ENCODE results near the gene CBX6. TPM values are rescaled to one million over a fixed set of nuclear protein-coding genes. Genes with fewer than 3 reads are reported as not detected.

Gene CBX6
- total RNA-seq, 1 experiment from 2014 or later, result 136 TPM

GRCh38 chr22:38853196-38853651 lies 18.8 kb downstream of the CBX6 start:
- intact Hi-C loops (cut with micrococcal nuclease; ENCODE audit: unreplicated experiment), result no loop called here
- Histone ChIP-seq H3K4me1 (replicated peaks; ENCODE audit: insufficient read depth) (peaks cover 14% of the 10 kb centered on the region), H2AFZ (no peak overlapping the region), H3F3A (ENCODE audit: insufficient read depth, low read depth) (peaks cover 17% of the 10 kb centered on the region; the same call in 1 of the 2 replicates), H3K27ac (no peak overlapping the region), H3K4me2 (no peak overlapping the region), H3K9me2 (ENCODE audit: insufficient read depth) (no peaks in the 10 kb centered on the region), H3K36me3 (ENCODE audit: low read depth) (no peaks in the 10 kb centered on the region), H4K20me1 (ENCODE audit: insufficient read depth) (no peaks in the 10 kb centered on the region), H3K4me3 (no peak overlapping the region), H3K9me3 (ENCODE audit: insufficient read depth, low read depth) (no peaks in the 10 kb centered on the region), H3K27me3 (ENCODE audit: insufficient read depth, low read depth) (no peaks in the 10 kb centered on the region), H3K79me2 (ENCODE audit: low read depth) (no peaks in the 10 kb centered on the region)
- ChIA-PET CTCF (no interaction called here), POLR2A (ENCODE audit: unreplicated experiment) (no interaction called here)
- no TSS peak for BruUV-seq (replicated peaks)
- no peak for TF ChIP-seq EZH2 (IDR thresholded peaks at IDR 0.05; ENCODE audit: low read depth)
- TF ChIP-seq, protein P1, sequence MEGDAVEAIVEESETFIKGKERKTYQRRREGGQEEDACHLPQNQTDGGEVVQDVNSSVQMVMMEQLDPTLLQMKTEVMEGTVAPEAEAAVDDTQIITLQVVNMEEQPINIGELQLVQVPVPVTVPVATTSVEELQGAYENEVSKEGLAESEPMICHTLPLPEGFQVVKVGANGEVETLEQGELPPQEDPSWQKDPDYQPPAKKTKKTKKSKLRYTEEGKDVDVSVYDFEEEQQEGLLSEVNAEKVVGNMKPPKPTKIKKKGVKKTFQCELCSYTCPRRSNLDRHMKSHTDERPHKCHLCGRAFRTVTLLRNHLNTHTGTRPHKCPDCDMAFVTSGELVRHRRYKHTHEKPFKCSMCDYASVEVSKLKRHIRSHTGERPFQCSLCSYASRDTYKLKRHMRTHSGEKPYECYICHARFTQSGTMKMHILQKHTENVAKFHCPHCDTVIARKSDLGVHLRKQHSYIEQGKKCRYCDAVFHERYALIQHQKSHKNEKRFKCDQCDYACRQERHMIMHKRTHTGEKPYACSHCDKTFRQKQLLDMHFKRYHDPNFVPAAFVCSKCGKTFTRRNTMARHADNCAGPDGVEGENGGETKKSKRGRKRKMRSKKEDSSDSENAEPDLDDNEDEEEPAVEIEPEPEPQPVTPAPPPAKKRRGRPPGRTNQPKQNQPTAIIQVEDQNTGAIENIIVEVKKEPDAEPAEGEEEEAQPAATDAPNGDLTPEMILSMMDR (conservative IDR thresholded peaks at IDR 0.05), result no peak
- DNase-seq, result no peak

DNA sequence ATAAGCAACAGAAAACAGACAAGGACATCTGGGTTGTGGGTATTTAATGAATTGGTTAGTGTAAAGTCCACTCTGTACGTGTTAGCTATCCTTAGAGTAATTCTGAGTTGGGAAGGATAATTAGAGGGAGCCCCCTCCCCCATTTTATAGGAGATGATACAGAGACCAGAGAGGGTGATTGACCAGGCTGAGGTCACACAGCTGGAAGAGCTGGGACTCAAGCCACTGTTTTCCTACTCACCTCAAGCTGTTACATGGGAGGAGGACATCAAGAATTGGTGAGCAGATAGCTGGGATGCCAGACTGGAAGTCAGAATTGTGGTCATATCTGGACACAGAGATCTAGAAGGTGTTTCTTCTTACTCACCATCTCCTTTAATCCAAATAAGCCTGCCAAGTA lies 19.5 kb downstream of the CBX6 start:
- CTCF ChIA-PET, result interaction anchor here (0.6 kb wide), 1 partner anchor 9 kb away, joined by 6 read pairs; the partner anchor contains the start of gene NPTXR
- POLR2A ChIA-PET (ENCODE audit: unreplicated experiment), result no interaction called here

DNA sequence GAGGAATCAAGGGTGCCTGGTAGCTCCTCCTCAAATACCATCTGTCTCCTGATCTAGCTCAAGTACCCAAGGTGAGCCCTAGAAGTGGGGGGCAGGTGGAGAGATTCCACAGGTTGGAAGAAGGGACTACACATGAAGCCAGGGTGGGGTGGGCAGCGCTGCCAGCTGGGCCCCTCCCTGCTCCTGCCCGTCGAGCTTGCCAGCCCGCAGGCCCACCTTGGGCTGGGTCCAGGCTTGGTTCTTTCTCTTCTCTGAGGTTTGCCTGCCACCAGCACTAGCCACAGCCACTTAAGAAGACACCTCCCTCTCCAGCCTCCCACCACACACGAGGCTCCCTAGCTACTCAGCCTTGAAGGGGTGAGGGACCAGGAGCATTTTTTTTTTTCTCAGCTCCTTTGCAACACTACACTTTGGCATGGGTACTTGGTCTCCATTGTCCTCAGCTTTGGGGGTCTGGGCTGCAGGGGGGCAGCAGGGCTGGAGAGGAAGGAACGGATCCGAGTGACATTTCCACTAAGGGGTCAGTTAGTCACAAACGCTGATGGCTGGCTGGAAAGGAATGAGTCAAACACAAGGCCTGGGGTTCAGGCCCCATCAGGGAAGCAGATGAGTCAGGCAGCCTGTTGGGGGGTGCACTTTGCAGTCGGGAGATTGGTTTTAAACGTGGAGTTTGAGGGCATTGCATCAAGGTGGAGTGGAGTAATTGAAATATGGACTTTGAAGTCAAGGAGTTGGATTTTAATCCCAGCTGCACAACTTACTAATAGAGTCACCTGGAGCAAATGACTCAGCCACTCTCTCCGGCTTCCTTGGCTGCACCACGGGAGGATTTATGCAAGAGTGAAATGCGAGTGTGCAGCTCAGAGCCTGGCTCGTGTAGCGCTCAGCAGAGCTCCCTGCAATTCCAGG lies 20.8 kb downstream of the CBX6 start:
- peak; percentile 29 to 82 for DNase-seq
- H3K4me1 ChIP-seq (replicated peaks; ENCODE audit: insufficient read depth), result peaks cover 14% of the 10 kb centered on the region
- H4K20me1 ChIP-seq (ENCODE audit: insufficient read depth), result no peaks in the 10 kb centered on the region
- no TSS peak for BruUV-seq (replicated peaks)
- no peaks in the 10 kb centered on the region for H3K9me2 ChIP-seq (ENCODE audit: insufficient read depth)
- no peak overlapping the region for H3K4me3 ChIP-seq
- no peaks in the 10 kb centered on the region for H3K79me2 ChIP-seq (ENCODE audit: low read depth)
- intact Hi-C loops (cut with micrococcal nuclease; ENCODE audit: unreplicated experiment), result no loop called here
- TF ChIP-seq EZH2 (IDR thresholded peaks at IDR 0.05; ENCODE audit: low read depth), result no peak
- TF ChIP-seq, protein P1 (conservative IDR thresholded peaks at IDR 0.05), result no peak
- H3K27me3 ChIP-seq (ENCODE audit: insufficient read depth, low read depth), result no peaks in the 10 kb centered on the region
- no peak overlapping the region for H2AFZ ChIP-seq
- peak overlapping the region; percentile 20 for H3K4me2 ChIP-seq
- ChIA-PET CTCF (interaction anchor here (0.5 to 1.5 kb wide), 3 partner anchors 24 to 84 kb away, joined by 4 to 5 read pairs (median 4); no protein-coding TSS in a partner anchor), POLR2A (ENCODE audit: unreplicated experiment) (interaction anchor here (0.6 to 0.7 kb wide), 3 partner anchors 48 to 481 kb away, joined by 5 to 9 read pairs (median 7); no protein-coding TSS in a partner anchor)
- H3K36me3 ChIP-seq (ENCODE audit: low read depth), result no peaks in the 10 kb centered on the region
- no peaks in the 10 kb centered on the region for H3K9me3 ChIP-seq (ENCODE audit: insufficient read depth, low read depth)
- H3F3A ChIP-seq (ENCODE audit: insufficient read depth, low read depth), result peaks cover 23% of the 10 kb centered on the region; the same call in 1 of the 2 replicates
- H3K27ac ChIP-seq, result no peak overlapping the region

More for the DNA sequence above, 19.5 kb downstream of the CBX6 start:
- Histone ChIP-seq H3K79me2 (ENCODE audit: low read depth) (no peaks in the 10 kb centered on the region), H4K20me1 (ENCODE audit: insufficient read depth) (no peaks in the 10 kb centered on the region), H3K9me3 (ENCODE audit: insufficient read depth, low read depth) (no peaks in the 10 kb centered on the region), H3F3A (ENCODE audit: insufficient read depth, low read depth) (peaks cover 17% of the 10 kb centered on the region; the same call in 1 of the 2 replicates), H2AFZ (no peak overlapping the region), H3K9me2 (ENCODE audit: insufficient read depth) (no peaks in the 10 kb centered on the region), H3K36me3 (ENCODE audit: low read depth) (no peaks in the 10 kb centered on the region), H3K4me2 (no peak overlapping the region), H3K4me3 (no peak overlapping the region), H3K27me3 (ENCODE audit: insufficient read depth, low read depth) (no peaks in the 10 kb centered on the region), H3K27ac (no peak overlapping the region), H3K4me1 (replicated peaks; ENCODE audit: insufficient read depth) (peaks cover 14% of the 10 kb centered on the region)
- intact Hi-C loops (cut with micrococcal nuclease; ENCODE audit: unreplicated experiment), result no loop called here
- no TSS peak for BruUV-seq (replicated peaks)
- TF ChIP-seq, protein P1 (conservative IDR thresholded peaks at IDR 0.05), result no peak
- no peak for TF ChIP-seq EZH2 (IDR thresholded peaks at IDR 0.05; ENCODE audit: low read depth)
- DNase-seq, result no peak
